ENCODE data around the gene KY. TPM values are rescaled to one million over a fixed set of nuclear protein-coding genes. Genes with fewer than 3 reads are reported as not detected.

KY gene
- polyA plus RNA-seq, 1 donor from 2014 or later: 1.7 TPM

DNA sequence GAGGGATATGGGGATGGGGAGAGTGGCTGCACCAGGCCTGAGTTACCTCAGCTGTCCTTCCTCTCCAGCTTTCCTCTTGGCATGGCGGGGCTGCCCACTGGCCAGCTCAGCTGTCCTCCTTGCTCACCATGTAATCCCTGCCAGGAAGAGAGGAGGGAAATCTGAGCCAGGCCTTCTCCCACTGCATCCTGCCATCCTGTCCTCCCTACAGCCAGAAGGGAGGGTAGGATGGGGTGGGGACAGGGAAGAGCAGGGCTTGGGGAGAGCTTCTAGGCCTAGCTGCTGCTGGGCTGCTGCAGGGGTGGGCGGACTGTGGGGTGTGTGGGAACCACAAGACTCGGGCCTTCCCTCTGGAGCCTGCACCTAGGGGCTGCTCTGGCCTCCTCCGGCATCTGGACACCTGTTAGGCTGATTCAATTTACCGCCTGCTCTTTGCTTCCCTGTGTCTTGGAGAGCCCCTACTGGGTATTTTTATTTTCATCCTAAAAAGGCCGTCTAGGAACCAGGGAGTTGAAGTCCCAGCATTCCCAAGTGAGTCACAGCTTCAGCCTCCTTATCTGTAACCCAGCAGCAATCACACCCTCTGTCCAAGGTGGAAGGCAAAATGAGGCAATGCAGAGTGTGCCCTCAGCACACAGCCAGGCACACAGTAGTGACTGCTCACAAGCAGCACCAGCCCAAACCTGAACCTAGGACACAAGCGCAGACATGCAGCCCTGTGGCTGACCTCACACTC lies 13.1 kb upstream of the KY start:
- no peaks in the 10 kb centered on the region for H3F3A ChIP-seq (ENCODE audit: insufficient read depth, low read length, poor library complexity, severe bottlenecking)
- no peak overlapping the region for H3K27ac ChIP-seq (ENCODE audit: low read length)
- no peaks in the 10 kb centered on the region for H4K20me1 ChIP-seq (ENCODE audit: insufficient read depth)
- H3K9ac ChIP-seq (ENCODE audit: low read length): no peak overlapping the region
- H3K79me2 ChIP-seq (replicated peaks; ENCODE audit: insufficient read depth, low read length): no peaks in the 10 kb centered on the region
- no peak overlapping the region for H2AFZ ChIP-seq (ENCODE audit: low read depth, low read length)
- no peak overlapping the region for H3K4me3 ChIP-seq (ENCODE audit: low read length)
- H3K4me2 ChIP-seq (ENCODE audit: low read length): no peak overlapping the region
- H3K27me3 ChIP-seq (ENCODE audit: insufficient read depth, low read depth, low read length): no peaks in the 10 kb centered on the region
- TF ChIP-seq POLR2AphosphoS5 (IDR thresholded peaks at IDR 0.05): no peak
- H3K9me2 ChIP-seq (ENCODE audit: insufficient read depth, low read length): no peaks in the 10 kb centered on the region
- no peaks in the 10 kb centered on the region for H3K36me3 ChIP-seq (ENCODE audit: insufficient read depth, low read length)
- no peaks in the 10 kb centered on the region for H3K9me3 ChIP-seq (ENCODE audit: low read length)

DNA sequence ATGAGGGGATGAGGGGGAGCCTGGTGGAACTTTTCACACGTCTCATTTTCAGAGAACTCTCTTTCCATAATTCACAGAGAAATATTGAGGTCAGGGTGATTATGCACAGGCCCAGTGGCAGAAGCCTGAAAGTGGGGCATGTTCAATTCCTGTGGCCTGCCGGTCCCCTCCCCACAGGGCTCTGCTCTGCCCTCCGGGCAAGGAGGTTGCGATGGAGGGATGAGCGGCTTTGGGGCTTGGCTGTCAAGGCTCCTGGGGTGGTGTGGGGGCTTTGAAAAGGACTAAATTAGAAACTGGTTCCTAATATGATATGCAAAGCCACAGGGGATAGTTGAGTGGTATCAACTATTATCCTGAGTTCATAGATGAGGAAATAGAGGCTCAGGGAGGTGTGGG lies 9.2 kb upstream of the KY start:
- H3K79me2 ChIP-seq (replicated peaks; ENCODE audit: insufficient read depth, low read length): no peaks in the 10 kb centered on the region
- no peak overlapping the region for H3K4me3 ChIP-seq (ENCODE audit: low read length)
- H3K36me3 ChIP-seq (ENCODE audit: insufficient read depth, low read length): no peaks in the 10 kb centered on the region
- no peaks in the 10 kb centered on the region for H4K20me1 ChIP-seq (ENCODE audit: insufficient read depth)
- no peak overlapping the region for H3K9ac ChIP-seq (ENCODE audit: low read length)
- no peaks in the 10 kb centered on the region for H3K27me3 ChIP-seq (ENCODE audit: insufficient read depth, low read depth, low read length)
- no peaks in the 10 kb centered on the region for H3K9me2 ChIP-seq (ENCODE audit: insufficient read depth, low read length)
- H3K9me3 ChIP-seq (ENCODE audit: low read length): no peaks in the 10 kb centered on the region
- H3K4me2 ChIP-seq (ENCODE audit: low read length): no peak overlapping the region
- no peak overlapping the region for H2AFZ ChIP-seq (ENCODE audit: low read depth, low read length)
- TF ChIP-seq TAF1 (IDR thresholded peaks at IDR 0.05; ENCODE audit: low read depth) (no peak), POLR2AphosphoS5 (IDR thresholded peaks at IDR 0.05) (no peak)
- TF ChIP-seq, protein P1, sequence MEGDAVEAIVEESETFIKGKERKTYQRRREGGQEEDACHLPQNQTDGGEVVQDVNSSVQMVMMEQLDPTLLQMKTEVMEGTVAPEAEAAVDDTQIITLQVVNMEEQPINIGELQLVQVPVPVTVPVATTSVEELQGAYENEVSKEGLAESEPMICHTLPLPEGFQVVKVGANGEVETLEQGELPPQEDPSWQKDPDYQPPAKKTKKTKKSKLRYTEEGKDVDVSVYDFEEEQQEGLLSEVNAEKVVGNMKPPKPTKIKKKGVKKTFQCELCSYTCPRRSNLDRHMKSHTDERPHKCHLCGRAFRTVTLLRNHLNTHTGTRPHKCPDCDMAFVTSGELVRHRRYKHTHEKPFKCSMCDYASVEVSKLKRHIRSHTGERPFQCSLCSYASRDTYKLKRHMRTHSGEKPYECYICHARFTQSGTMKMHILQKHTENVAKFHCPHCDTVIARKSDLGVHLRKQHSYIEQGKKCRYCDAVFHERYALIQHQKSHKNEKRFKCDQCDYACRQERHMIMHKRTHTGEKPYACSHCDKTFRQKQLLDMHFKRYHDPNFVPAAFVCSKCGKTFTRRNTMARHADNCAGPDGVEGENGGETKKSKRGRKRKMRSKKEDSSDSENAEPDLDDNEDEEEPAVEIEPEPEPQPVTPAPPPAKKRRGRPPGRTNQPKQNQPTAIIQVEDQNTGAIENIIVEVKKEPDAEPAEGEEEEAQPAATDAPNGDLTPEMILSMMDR (IDR thresholded peaks at IDR 0.05; ENCODE audit: poor library complexity, severe bottlenecking): no peak
- no peaks in the 10 kb centered on the region for H3F3A ChIP-seq (ENCODE audit: insufficient read depth, low read length, poor library complexity, severe bottlenecking)
- no peak overlapping the region for H3K27ac ChIP-seq (ENCODE audit: low read length)

DNA sequence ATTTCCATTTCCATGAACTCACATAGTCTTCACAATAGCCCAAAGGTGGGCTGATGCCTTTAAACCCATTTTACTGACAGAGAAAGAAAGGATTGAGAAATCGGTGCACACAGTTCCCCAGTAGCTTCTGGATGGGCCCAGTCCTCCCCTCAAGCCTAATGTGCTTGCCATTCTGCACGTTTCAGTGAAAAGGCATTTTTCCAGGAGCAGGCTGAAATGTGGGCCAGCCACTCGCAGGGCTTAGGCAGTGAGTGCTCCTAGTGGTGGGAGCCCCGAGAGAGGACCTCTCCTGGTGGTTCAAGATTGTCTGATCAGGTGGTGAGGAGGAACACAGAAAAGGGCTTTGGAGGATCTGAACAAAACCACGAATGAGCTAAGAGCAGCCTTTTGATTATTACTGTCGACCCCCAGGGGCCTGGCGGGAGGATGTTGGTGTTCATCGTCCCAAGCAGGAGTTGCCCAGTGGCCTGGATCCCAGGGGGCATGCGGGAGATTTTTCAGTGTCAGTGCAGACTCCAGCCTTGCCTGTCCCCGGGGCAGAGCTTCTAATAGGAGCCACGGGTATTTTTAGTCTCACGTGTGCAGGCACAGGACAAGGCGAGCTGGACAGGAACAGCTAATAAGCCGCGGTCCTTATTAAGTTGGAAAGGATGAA lies 8.7 kb upstream of the KY start:
- Histone ChIP-seq H2AFZ (ENCODE audit: low read depth, low read length) (no peak overlapping the region), H3K27me3 (ENCODE audit: insufficient read depth, low read depth, low read length) (no peaks in the 10 kb centered on the region), H3F3A (ENCODE audit: insufficient read depth, low read length, poor library complexity, severe bottlenecking) (no peaks in the 10 kb centered on the region), H3K79me2 (replicated peaks; ENCODE audit: insufficient read depth, low read length) (no peaks in the 10 kb centered on the region), H3K9me2 (ENCODE audit: insufficient read depth, low read length) (no peaks in the 10 kb centered on the region), H3K27ac (ENCODE audit: low read length) (no peak overlapping the region), H4K20me1 (ENCODE audit: insufficient read depth) (no peaks in the 10 kb centered on the region), H3K4me3 (ENCODE audit: low read length) (no peak overlapping the region), H3K4me2 (ENCODE audit: low read length) (no peak overlapping the region), H3K9ac (ENCODE audit: low read length) (no peak overlapping the region), H3K36me3 (ENCODE audit: insufficient read depth, low read length) (no peaks in the 10 kb centered on the region), H3K9me3 (ENCODE audit: low read length) (no peaks in the 10 kb centered on the region)
- no peak for TF ChIP-seq POLR2AphosphoS5 (IDR thresholded peaks at IDR 0.05)
- TF ChIP-seq EZH2 (IDR thresholded peaks at IDR 0.05; ENCODE audit: borderline replicate concordance, insufficient read depth, low read length, poor library complexity, severe bottlenecking): no peak
- TF ChIP-seq TAF1 (IDR thresholded peaks at IDR 0.05; ENCODE audit: low read depth): no peak
- no peak for TF ChIP-seq RAD21 (conservative IDR thresholded peaks at IDR 0.05)
- TF ChIP-seq SMC3 (conservative IDR thresholded peaks at IDR 0.05; ENCODE audit: poor library complexity): no peak
- no peak for TF ChIP-seq EP300 (conservative IDR thresholded peaks at IDR 0.05; ENCODE audit: poor library complexity, severe bottlenecking)
